ENCODE measurements around the gene ASXL1. TPM values are rescaled to one million over a fixed set of nuclear protein-coding genes. Genes with fewer than 3 reads are reported as not detected.
A peak's percentile ranks its signal among the peaks of the same experiment; 100 is the strongest.

Gene ASXL1
- total RNA-seq, 4 donors from 2014 or later = 69.2 to 139 (median 104) TPM

GRCh38 chr20:32479012-32479411, 120.9 kb downstream of the ASXL1 start:
- ATAC-seq (ENCODE audit: low FRiP score) (no peak), DNase-seq (ENCODE audit: low spot score) (no peak)
- TF ChIP-seq CTCF (IDR thresholded peaks at IDR 0.05) = no peak

- no peak for ATAC-seq (ENCODE audit: low FRiP score)
- no peak for TF ChIP-seq CTCF (IDR thresholded peaks at IDR 0.05)
- no peak for DNase-seq (ENCODE audit: low spot score)
These were observed 121.6 kb downstream of the ASXL1 start for GRCh38 chr20:32479697-32480171.

GRCh38 chr20:32480371-32481241, 122.5 kb downstream of the ASXL1 start:
- no peak for ATAC-seq (ENCODE audit: low FRiP score)
- no peak for DNase-seq (ENCODE audit: low spot score)
- no peak for TF ChIP-seq CTCF (IDR thresholded peaks at IDR 0.05)

- TF ChIP-seq CTCF (IDR thresholded peaks at IDR 0.05) = no peak
- DNase-seq (ENCODE audit: low spot score) = no peak
- peak; percentile 9 for ATAC-seq (ENCODE audit: low FRiP score)
These were observed 123.4 kb downstream of the ASXL1 start for GRCh38 chr20:32481311-32482142.

- TF ChIP-seq CTCF (IDR thresholded peaks at IDR 0.05) = no peak
- ATAC-seq (ENCODE audit: low FRiP score) = no peak
- no peak for DNase-seq (ENCODE audit: low spot score)
These were observed 124.0 kb downstream of the ASXL1 start for GRCh38 chr20:32482143-32482441.

- no peak for TF ChIP-seq CTCF (IDR thresholded peaks at IDR 0.05)
- DNase-seq (ENCODE audit: low spot score) = no peak
- no peak for ATAC-seq (ENCODE audit: low FRiP score)
These were observed 124.5 kb downstream of the ASXL1 start for GRCh38 chr20:32482442-32483261.

Data from omental fat pad (tissue), 4 donors.